ENCODE measurements around the gene MKNK2.
A peak's percentile ranks its signal among the peaks of the same experiment; 100 is the strongest.

Gene MKNK2

GRCh38 chr19:2079865-2080301 is 28.8 kb upstream of the MKNK2 start:
- no peak for DNase-seq

- no peak for DNase-seq
Observed at GRCh38 chr19:2079076-2079864, 28.2 kb upstream of the MKNK2 start.

GRCh38 chr19:2077833-2078619 is 27.0 kb upstream of the MKNK2 start:
- DNase-seq = no peak

GRCh38 chr19:2077398-2077797 is 26.4 kb upstream of the MKNK2 start:
- DNase-seq = no peak

- DNase-seq = no peak
Observed at GRCh38 chr19:2076526-2076944, 25.5 kb upstream of the MKNK2 start.

- no peak for DNase-seq
Observed at GRCh38 chr19:2072757-2073551, 21.9 kb upstream of the MKNK2 start.

- DNase-seq = no peak
Observed at GRCh38 chr19:2070986-2071673, 20.1 kb upstream of the MKNK2 start.

GRCh38 chr19:2070436-2070827 is 19.4 kb upstream of the MKNK2 start:
- no peak for DNase-seq

GRCh38 chr19:2064788-2065524 is 13.9 kb upstream of the MKNK2 start:
- no peak for DNase-seq

- DNase-seq = no peak
Observed at GRCh38 chr19:2064395-2064787, 13.3 kb upstream of the MKNK2 start.

- DNase-seq = no peak
Observed at GRCh38 chr19:2063824-2064223, 12.8 kb upstream of the MKNK2 start.

GRCh38 chr19:2062770-2063169 is 11.7 kb upstream of the MKNK2 start:
- no peak for DNase-seq

- DNase-seq = no peak
Observed at GRCh38 chr19:2062389-2062729, 11.3 kb upstream of the MKNK2 start.

GRCh38 chr19:2061495-2062388 is 10.7 kb upstream of the MKNK2 start:
- peak; percentile 92 for DNase-seq

- DNase-seq = no peak
Observed at GRCh38 chr19:2060884-2061494, 9.9 kb upstream of the MKNK2 start.

GRCh38 chr19:2059422-2060201 is 8.6 kb upstream of the MKNK2 start:
- no peak for DNase-seq

GRCh38 chr19:2058570-2059421 is 7.8 kb upstream of the MKNK2 start:
- DNase-seq = no peak

All from DMS153 (cell line).